OCI-LY1 (cell line): ENCODE data around the gene ZBTB7C.

Experiments used
- H2AFZ ChIP-seq: fragments of 200-600 bp; sonication (generic), shearing (Covaris generic); 2 replicates; pipeline ENCODE4 v1.6.0; 2014; ENCODE audit warnings: antibody characterized with exemption, mild to moderate bottlenecking, low read length
- H3F3A ChIP-seq: fragments of 200-600 bp; sonication (generic), shearing (Covaris generic); 2 replicates; pipeline ENCODE4 v1.6.0; 2014; ENCODE audit warnings: mild to moderate bottlenecking, antibody characterized with exemption, low read length, moderate library complexity; ENCODE audit not compliant: insufficient read depth
- H3K27ac ChIP-seq: fragments of 200-600 bp; sonication (generic); 2 replicates; pipeline ENCODE4 v1.5.1; 2014; ENCODE audit warnings: low read length, mixed run types, mild to moderate bottlenecking, low read depth; ENCODE audit not compliant: poor library complexity, severe bottlenecking
- H3K27me3 ChIP-seq: fragments of 200-600 bp; sonication (generic); 2 replicates; pipeline ENCODE4 v1.6.0; 2014; ENCODE audit warnings: antibody characterized with exemption, mild to moderate bottlenecking, low read length, moderate library complexity; ENCODE audit not compliant: insufficient read depth
- H3K36me3 ChIP-seq: fragments of 200-600 bp; sonication (generic); 2 replicates; pipeline ENCODE4 v1.6.1; 2014; ENCODE audit warnings: mild to moderate bottlenecking, antibody characterized with exemption, low read length, moderate library complexity, mixed read lengths; ENCODE audit not compliant: insufficient read depth
- H3K4me1 ChIP-seq: fragments of 200-600 bp; sonication (generic); 2 replicates; pipeline ENCODE4 v1.5.1; 2014; ENCODE audit warnings: mild to moderate bottlenecking, low read length, moderate library complexity; ENCODE audit not compliant: insufficient read depth, severe bottlenecking
- H3K4me2 ChIP-seq: fragments of 200-600 bp; sonication (generic), shearing (Covaris generic); 2 replicates; pipeline ENCODE4 v1.6.1; 2014; ENCODE audit warnings: low read length
- H3K4me3 ChIP-seq: fragments of 200-600 bp; sonication (generic); 2 replicates; pipeline ENCODE4 v1.5.1; 2014; ENCODE audit warnings: low read length, low read depth, mild to moderate bottlenecking, mixed read lengths; ENCODE audit not compliant: poor library complexity, severe bottlenecking
- H3K79me2 ChIP-seq: fragments of 200-600 bp; shearing (Covaris generic); 2 replicates; pipeline ENCODE4 v1.6.1; 2016; ENCODE audit warnings: mixed run types, low read length, mixed read lengths; ENCODE audit not compliant: insufficient read depth
- H3K9ac ChIP-seq: fragments of 200-600 bp; sonication (generic), shearing (Covaris generic); 2 replicates; pipeline ENCODE4 v1.6.1; 2014; ENCODE audit warnings: mild to moderate bottlenecking, low read length, mixed read lengths
- H3K9me2 ChIP-seq: fragments of 200-600 bp; sonication (generic), shearing (Covaris generic); 2 replicates; pipeline ENCODE4 v1.6.1; 2014; ENCODE audit warnings: low read depth, mild to moderate bottlenecking, low read length, mixed read lengths
- H3K9me3 ChIP-seq: fragments of 200-600 bp; shearing (Covaris generic); 2 replicates; pipeline ENCODE4 v1.6.1; 2014; ENCODE audit warnings: low read length, mixed read lengths
- H4K20me1 ChIP-seq: fragments of 200-600 bp; sonication (generic), shearing (Covaris generic); 2 replicates; pipeline ENCODE4 v1.6.0; 2016; ENCODE audit warnings: mild to moderate bottlenecking, low read length; ENCODE audit not compliant: insufficient read depth
- EZH2 ChIP-seq: fragments of 200-600 bp; sonication (generic), shearing (Covaris generic); IDR thresholded peaks from 2 replicates; pipeline ENCODE4 v1.8.0; 2017; ENCODE audit warnings: borderline replicate concordance, mixed run types, mild to moderate bottlenecking, antibody characterized with exemption, low read length, moderate library complexity, mixed read lengths
- TF ChIP-seq, protein P1 (sequence below): fragments of 200-600 bp; sonication (generic), shearing (Covaris generic); IDR thresholded peaks from 2 replicates; pipeline ENCODE4 v1.5.1; 2017; ENCODE audit warnings: mild to moderate bottlenecking, antibody characterized with exemption, low read length, moderate library complexity, mixed read lengths

ZBTB7C gene

DNA sequence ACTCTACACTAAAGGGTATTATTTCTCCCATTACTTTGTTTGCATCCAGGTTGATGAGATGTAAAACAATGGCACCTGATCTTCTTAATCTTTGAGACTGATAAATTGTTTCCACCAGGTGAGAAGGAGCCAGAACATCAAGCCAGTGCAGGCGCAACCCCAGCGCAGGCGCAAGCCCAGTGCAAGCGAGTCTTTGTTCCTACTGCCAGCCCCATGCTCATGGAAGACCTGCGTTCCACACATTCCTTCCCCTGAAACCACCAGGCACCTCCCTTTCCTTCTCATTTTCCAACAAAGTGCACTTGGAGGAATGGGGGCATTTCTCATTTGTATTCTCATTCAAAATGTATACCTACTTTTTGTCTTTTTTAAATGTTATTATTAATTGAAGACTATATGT is 290.0 kb downstream of the ZBTB7C start:
- Histone ChIP-seq H3K27me3 (no peaks in the 10 kb centered on the region; the same call in 1 of the 2 replicates), H3F3A (no peaks in the 10 kb centered on the region), H3K9me2 (no peaks in the 10 kb centered on the region), H3K27ac (no peak overlapping the region), H3K9me3 (no peaks in the 10 kb centered on the region), H3K9ac (no peak overlapping the region), H3K36me3 (no peaks in the 10 kb centered on the region), H2AFZ (no peak overlapping the region), H3K4me2 (no peak overlapping the region), H3K4me1 (no peaks in the 10 kb centered on the region), H3K4me3 (no peak overlapping the region), H4K20me1 (no peaks in the 10 kb centered on the region), H3K79me2 (no peaks in the 10 kb centered on the region)
- no peak for TF ChIP-seq EZH2
- TF ChIP-seq, protein P1, sequence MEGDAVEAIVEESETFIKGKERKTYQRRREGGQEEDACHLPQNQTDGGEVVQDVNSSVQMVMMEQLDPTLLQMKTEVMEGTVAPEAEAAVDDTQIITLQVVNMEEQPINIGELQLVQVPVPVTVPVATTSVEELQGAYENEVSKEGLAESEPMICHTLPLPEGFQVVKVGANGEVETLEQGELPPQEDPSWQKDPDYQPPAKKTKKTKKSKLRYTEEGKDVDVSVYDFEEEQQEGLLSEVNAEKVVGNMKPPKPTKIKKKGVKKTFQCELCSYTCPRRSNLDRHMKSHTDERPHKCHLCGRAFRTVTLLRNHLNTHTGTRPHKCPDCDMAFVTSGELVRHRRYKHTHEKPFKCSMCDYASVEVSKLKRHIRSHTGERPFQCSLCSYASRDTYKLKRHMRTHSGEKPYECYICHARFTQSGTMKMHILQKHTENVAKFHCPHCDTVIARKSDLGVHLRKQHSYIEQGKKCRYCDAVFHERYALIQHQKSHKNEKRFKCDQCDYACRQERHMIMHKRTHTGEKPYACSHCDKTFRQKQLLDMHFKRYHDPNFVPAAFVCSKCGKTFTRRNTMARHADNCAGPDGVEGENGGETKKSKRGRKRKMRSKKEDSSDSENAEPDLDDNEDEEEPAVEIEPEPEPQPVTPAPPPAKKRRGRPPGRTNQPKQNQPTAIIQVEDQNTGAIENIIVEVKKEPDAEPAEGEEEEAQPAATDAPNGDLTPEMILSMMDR = no peak

DNA sequence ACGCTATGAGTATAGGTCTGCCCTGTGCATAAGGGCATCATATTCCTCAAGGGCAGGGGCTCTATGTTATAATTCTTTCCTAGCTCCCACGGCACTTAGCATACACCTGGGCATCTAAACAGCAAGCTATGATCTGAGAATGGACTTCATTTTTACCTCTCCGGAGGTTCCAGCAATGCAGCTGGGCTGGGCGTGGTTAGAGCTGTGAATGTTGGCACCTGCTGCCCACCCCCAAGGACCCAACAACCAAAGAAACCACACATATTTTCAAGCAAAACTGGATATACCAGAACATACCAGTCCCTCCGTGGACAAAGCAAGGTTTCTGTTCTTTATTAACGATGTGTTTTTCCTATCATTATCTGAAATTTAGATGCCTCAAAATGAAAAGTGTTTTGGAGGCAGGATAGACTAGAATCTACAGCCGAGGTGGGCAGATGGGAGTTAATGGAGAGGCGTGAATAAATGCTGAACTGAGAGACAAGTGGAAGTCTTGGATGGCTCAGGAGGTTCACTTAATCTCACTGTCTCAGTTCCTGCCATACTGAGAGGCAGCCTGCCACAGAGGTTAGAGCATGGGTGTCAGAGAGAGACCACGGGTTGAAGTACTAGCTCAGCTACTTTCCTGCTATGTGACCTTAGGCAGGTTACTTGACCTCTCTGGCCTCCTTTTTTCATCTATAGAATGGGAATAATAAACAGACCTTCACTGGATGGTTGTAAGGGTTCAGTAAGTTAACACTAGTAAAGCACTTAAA is 292.1 kb downstream of the ZBTB7C start:
- no peaks in the 10 kb centered on the region for H3K36me3 ChIP-seq
- H3K9me3 ChIP-seq = no peaks in the 10 kb centered on the region
- H4K20me1 ChIP-seq = no peaks in the 10 kb centered on the region
- H3K9ac ChIP-seq = no peak overlapping the region
- no peaks in the 10 kb centered on the region for H3K4me1 ChIP-seq
- H3K9me2 ChIP-seq = no peaks in the 10 kb centered on the region
- no peaks in the 10 kb centered on the region for H3K79me2 ChIP-seq
- H3K4me3 ChIP-seq = no peak overlapping the region
- H3K27ac ChIP-seq = no peak overlapping the region
- H3F3A ChIP-seq = no peaks in the 10 kb centered on the region
- no peak overlapping the region for H3K4me2 ChIP-seq
- TF ChIP-seq EZH2 = no peak
- TF ChIP-seq, protein P1 = no peak
- H2AFZ ChIP-seq = no peak overlapping the region
- H3K27me3 ChIP-seq = no peaks in the 10 kb centered on the region

DNA sequence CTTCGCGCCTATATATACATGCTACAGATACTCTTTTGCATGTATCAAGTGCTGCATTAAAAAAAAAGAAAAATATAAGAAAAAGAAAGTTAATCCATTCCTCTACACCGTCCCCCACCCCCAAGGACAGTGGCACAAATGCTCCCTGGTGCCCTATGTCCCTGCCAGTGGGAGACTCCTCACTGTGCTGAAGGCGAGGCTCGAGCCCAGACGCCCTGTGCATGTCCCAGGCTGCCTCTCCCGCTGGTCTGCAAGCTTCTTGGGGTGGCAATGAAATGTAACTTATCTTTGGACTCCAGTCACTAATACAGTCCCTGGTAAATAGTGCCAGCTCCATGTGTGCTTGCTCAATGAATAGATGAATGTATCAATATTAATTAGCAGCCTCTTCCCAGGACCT is 293.2 kb downstream of the ZBTB7C start:
- no peak overlapping the region for H3K9ac ChIP-seq
- no peak overlapping the region for H3K27ac ChIP-seq
- no peak overlapping the region for H2AFZ ChIP-seq
- H3K4me3 ChIP-seq = no peak overlapping the region
- no peaks in the 10 kb centered on the region for H3F3A ChIP-seq
- no peaks in the 10 kb centered on the region for H3K27me3 ChIP-seq
- no peaks in the 10 kb centered on the region for H3K36me3 ChIP-seq
- H4K20me1 ChIP-seq = no peaks in the 10 kb centered on the region
- no peak overlapping the region for H3K4me2 ChIP-seq
- TF ChIP-seq EZH2 = no peak
- TF ChIP-seq, protein P1 = no peak
- H3K4me1 ChIP-seq = no peaks in the 10 kb centered on the region
- no peaks in the 10 kb centered on the region for H3K9me2 ChIP-seq
- H3K79me2 ChIP-seq = no peaks in the 10 kb centered on the region
- no peaks in the 10 kb centered on the region for H3K9me3 ChIP-seq
